ENCODE data around the gene SNX14. TPM values are rescaled to one million over a fixed set of nuclear protein-coding genes. Genes with fewer than 3 reads are reported as not detected.

The SNX14 gene
- total and polyA plus RNA-seq, 4 donors, result 45.9 to 171 (median 91.3) TPM

DNA sequence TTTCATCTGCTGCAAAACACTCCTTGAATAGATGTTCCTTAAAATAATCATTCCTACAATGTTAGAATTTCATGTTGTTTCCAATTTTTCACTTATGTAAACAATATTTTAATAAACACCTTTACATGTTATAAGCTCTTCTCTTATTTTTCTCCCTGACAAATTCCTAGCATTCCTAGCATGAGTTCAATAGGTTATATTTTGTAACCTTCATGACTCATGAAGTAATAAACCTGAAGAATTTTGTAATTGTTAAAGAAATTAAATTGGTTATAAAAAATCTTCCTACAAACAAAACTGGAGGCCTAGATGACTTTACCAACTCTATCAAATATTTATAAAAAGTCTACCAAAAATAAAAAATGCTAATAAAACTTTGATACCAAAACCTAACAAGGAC lies 77.5 kb downstream of the SNX14 start:
- Histone ChIP-seq H3K4me3 (no peak overlapping the region), H3K27me3 (ENCODE audit: control insufficient read depth in 3 of 3, insufficient read depth in 3 of 3, low read length in 2 of 3) (no peaks in the 10 kb centered on the region), H3K4me1 (ENCODE audit: control insufficient read depth in 5 of 5, insufficient read depth in 5 of 5, low read length in 5 of 5) (no peaks in the 10 kb centered on the region), H3K9me3 (ENCODE audit: control insufficient read depth in 4 of 4, insufficient read depth in 3 of 4, low read length in 3 of 4) (no peaks in the 10 kb centered on the region), H3K27ac (ENCODE audit: low read depth in 1 of 2, low read length in 1 of 2) (no peak overlapping the region), H3K9ac (ENCODE audit: insufficient read depth in 1 of 2, low read length in 2 of 2) (no peak overlapping the region), H3K36me3 (ENCODE audit: control insufficient read depth in 4 of 4, insufficient read depth in 4 of 4, low read length in 4 of 4) (peaks cover 10 to 23% (median 21%) of the 10 kb centered on the region in 4 donors)
- TF ChIP-seq, protein P1, sequence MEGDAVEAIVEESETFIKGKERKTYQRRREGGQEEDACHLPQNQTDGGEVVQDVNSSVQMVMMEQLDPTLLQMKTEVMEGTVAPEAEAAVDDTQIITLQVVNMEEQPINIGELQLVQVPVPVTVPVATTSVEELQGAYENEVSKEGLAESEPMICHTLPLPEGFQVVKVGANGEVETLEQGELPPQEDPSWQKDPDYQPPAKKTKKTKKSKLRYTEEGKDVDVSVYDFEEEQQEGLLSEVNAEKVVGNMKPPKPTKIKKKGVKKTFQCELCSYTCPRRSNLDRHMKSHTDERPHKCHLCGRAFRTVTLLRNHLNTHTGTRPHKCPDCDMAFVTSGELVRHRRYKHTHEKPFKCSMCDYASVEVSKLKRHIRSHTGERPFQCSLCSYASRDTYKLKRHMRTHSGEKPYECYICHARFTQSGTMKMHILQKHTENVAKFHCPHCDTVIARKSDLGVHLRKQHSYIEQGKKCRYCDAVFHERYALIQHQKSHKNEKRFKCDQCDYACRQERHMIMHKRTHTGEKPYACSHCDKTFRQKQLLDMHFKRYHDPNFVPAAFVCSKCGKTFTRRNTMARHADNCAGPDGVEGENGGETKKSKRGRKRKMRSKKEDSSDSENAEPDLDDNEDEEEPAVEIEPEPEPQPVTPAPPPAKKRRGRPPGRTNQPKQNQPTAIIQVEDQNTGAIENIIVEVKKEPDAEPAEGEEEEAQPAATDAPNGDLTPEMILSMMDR (IDR thresholded peaks at IDR 0.05; ENCODE audit: control extremely low read depth, extremely low read depth), result no peak
- ATAC-seq (ENCODE audit: insufficient read depth, low FRiP score) (no peak), DNase-seq (no peak)

DNA sequence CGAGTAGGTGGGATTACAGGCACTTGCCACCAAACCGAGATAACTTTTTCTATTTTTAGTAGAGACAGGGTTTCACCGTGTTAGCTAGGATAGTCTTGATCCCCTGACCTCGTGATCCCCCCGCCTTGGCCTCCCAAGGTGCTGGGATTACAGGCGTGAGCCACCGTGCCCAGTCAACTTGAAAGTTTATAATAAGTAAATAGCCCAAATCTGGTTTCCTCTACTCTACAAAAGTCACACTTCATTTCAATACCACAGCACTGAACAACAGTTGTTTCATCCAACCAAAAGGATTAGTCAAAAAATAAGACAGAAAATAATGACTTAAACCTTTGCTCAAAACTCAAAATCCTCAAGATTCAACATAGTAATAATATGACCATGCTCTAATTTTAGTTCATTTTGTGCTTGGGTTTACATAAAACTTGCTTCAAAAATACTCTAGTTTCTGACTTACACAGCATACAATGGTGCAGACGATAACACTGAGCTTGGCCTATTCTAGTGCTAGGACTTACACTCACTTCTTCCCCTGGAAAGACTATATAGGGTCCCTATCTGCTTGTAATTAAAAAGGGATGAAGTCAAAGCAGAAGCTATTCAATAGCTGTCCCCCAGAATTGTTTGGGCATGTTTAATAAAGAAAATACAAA lies 87.1 kb downstream of the SNX14 start:
- no peak for ATAC-seq (ENCODE audit: insufficient read depth, low FRiP score)
- H3K27me3 ChIP-seq (ENCODE audit: control insufficient read depth in 3 of 3, insufficient read depth in 3 of 3, low read length in 2 of 3), result no peaks in the 10 kb centered on the region
- no peaks in the 10 kb centered on the region for H3K4me1 ChIP-seq (ENCODE audit: control insufficient read depth in 5 of 5, insufficient read depth in 5 of 5, low read length in 5 of 5)
- no peak overlapping the region for H3K27ac ChIP-seq (ENCODE audit: low read depth in 1 of 2, low read length in 1 of 2)
- no peak overlapping the region for H3K9ac ChIP-seq (ENCODE audit: insufficient read depth in 1 of 2, low read length in 2 of 2)
- no peak overlapping the region for H3K4me3 ChIP-seq
- no peaks in the 10 kb centered on the region for H3K9me3 ChIP-seq (ENCODE audit: control insufficient read depth in 4 of 4, insufficient read depth in 3 of 4, low read length in 3 of 4)
- no peak for DNase-seq
- H3K36me3 ChIP-seq (ENCODE audit: control insufficient read depth in 4 of 4, insufficient read depth in 4 of 4, low read length in 4 of 4), result peaks cover 5 to 23% (median 8%) of the 10 kb centered on the region in 4 donors
- TF ChIP-seq, protein P1 (IDR thresholded peaks at IDR 0.05; ENCODE audit: control extremely low read depth, extremely low read depth), result no peak
- 84 to 93% methylated on average over 8 of the region's 8 CpGs for WGBS, 2 donors

DNA sequence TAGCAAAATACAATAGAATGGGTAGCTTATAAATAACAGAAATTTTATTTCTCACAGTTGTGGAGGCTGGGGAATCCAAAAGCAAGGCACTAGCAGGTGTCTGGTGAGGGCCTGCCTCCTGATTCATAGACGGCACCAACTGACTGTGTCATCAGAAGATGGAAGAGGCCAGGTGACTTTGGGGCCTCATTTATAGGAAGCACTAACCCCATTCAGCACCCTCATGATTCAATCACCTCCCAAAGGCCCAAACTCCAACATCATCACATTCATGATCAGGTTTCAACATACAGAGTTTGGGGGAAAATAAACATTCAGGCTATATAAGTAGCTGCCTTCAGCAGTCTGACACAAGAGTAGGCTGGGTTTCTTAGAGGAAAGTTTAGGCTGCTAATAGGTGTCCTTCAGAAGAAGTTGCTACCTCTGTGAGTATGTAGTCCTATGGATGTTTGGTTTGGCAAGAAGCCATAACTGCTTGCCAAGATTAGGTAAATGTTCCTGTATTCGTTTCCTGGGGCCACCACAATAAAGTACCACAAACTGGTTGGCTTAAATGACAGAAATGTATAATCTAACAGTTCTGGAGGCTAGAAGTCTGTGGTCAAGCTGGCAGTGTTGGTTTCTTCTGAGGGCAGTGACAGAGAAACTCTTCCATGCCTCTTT lies 94.9 kb downstream of the SNX14 start:
- Histone ChIP-seq H3K36me3 (ENCODE audit: control insufficient read depth in 4 of 4, insufficient read depth in 4 of 4, low read length in 4 of 4) (peaks cover 0 to 4% (median 1%) of the 10 kb centered on the region in 4 donors), H3K27ac (ENCODE audit: low read depth in 1 of 2, low read length in 1 of 2) (no peak overlapping the region), H3K9ac (ENCODE audit: insufficient read depth in 1 of 2, low read length in 2 of 2) (no peak overlapping the region), H3K4me3 (no peak overlapping the region), H3K27me3 (ENCODE audit: control insufficient read depth in 3 of 3, insufficient read depth in 3 of 3, low read length in 2 of 3) (no peaks in the 10 kb centered on the region), H3K9me3 (ENCODE audit: control insufficient read depth in 4 of 4, insufficient read depth in 3 of 4, low read length in 3 of 4) (no peaks in the 10 kb centered on the region), H3K4me1 (ENCODE audit: control insufficient read depth in 5 of 5, insufficient read depth in 5 of 5, low read length in 5 of 5) (no peaks in the 10 kb centered on the region)
- peak in 2 of 3 donors; percentile 51 to 74 for DNase-seq
- 46 to 55% methylated on average over 2 of the region's 2 CpGs for WGBS, 2 donors
- TF ChIP-seq, protein P1 (IDR thresholded peaks at IDR 0.05; ENCODE audit: control extremely low read depth, extremely low read depth), result no peak
- no peak for ATAC-seq (ENCODE audit: insufficient read depth, low FRiP score)

Measured in lung (tissue), 12 donors.